K562 (cell line): ENCODE measurements around the gene LONRF2. TPM values are rescaled to one million over a fixed set of nuclear protein-coding genes. Genes with fewer than 3 reads are reported as not detected.

ENCODE experiments used
- E2F3 ChIP-seq: fragments of 250-450 bp; sonication (Bioruptor Pico); IDR thresholded peaks from 2 replicates; pipeline ENCODE4 v1.4.0; 2020; ENCODE audit warnings: mild to moderate bottlenecking
- EHMT2 ChIP-seq: fragments of 450-650 bp; IDR thresholded peaks from 2 replicates; pipeline ENCODE4 v1.6.1; 2018; ENCODE audit warnings: antibody characterized with exemption
- GABPA ChIP-seq: fragments of 200-800 bp; sonication (Bioruptor generic); conservative IDR thresholded peaks from 2 replicates; pipeline ENCODE4 v1.6.1; 2016; ENCODE audit warnings: low read depth, missing genetic modification characterization, missing compliant biosample characterization
- HMG20A ChIP-seq: fragments of 450-650 bp; formaldehyde crosslinking; conservative IDR thresholded peaks from 2 replicates; pipeline ENCODE4 v1.4.0; 2020; ENCODE audit warnings: mild to moderate bottlenecking, mixed read lengths
- HNRNPUL1 ChIP-seq: fragments of 200-400 bp; formaldehyde crosslinking; IDR thresholded peaks from 2 replicates; pipeline ENCODE4 v1.6.1; 2017; ENCODE audit warnings: low read length
- MYBL2 ChIP-seq, 2 experiments: fragments of 450-650 bp in 1 of 2; sonication (generic) in 1 of 2; formaldehyde crosslinking in 1 of 2; IDR thresholded peaks; 2 replicates each; pipeline versions ENCODE4 v1.6.1 to v1.8.1; 2017 to 2022; ENCODE audit warnings: borderline replicate concordance in 1 of 2, inconsistent platforms in 1 of 2, low read depth in 1 of 2, mild to moderate bottlenecking in 1 of 2, missing genetic modification reagents in 1 of 2, moderate library complexity in 1 of 2
- NR3C1 ChIP-seq: sonication (generic); formaldehyde crosslinking; IDR thresholded peaks from 2 replicates; pipeline ENCODE4 v1.8.1; 2022; ENCODE audit warnings: missing genetic modification reagents
- PCBP2 ChIP-seq: fragments of 200-400 bp; formaldehyde crosslinking; IDR thresholded peaks from 2 replicates; pipeline ENCODE4 v1.6.1; 2018; ENCODE audit warnings: low read length, low read depth, mild to moderate bottlenecking, moderate library complexity; ENCODE audit not compliant: poor library complexity, severe bottlenecking
- PHTF2 ChIP-seq: fragments of 250-450 bp; sonication (Bioruptor Pico); IDR thresholded peaks from 2 replicates; pipeline ENCODE4 v1.5.0; 2021; ENCODE audit warnings: mild to moderate bottlenecking
- ZC3H11A ChIP-seq: IDR thresholded peaks from 2 replicates; pipeline ENCODE4 v1.6.1; 2012; ENCODE audit warnings: low read depth, low read length, improper control_type of control experiment
- ZKSCAN3 ChIP-seq: fragments of 250-450 bp; sonication (Bioruptor Pico); IDR thresholded peaks from 2 replicates; pipeline ENCODE4 v1.4.0; 2020
- ZNF707 ChIP-seq: fragments of 250-450 bp; sonication (Bioruptor Pico); conservative IDR thresholded peaks from 2 replicates; pipeline ENCODE4 v1.8.0; 2022; ENCODE audit warnings: inconsistent platforms, mild to moderate bottlenecking, moderate library complexity
- ZNF778 ChIP-seq: fragments of 450-650 bp; formaldehyde crosslinking; IDR thresholded peaks from 2 replicates; pipeline ENCODE4 v1.4.0; 2020; ENCODE audit warnings: mild to moderate bottlenecking, moderate library complexity
- polyA plus RNA-seq, 8 experiments: library from polyadenylated mRNA; depleted of rRNA in 4 of 8; stranded (reverse) in 5 of 8; unstranded in 3 of 8; fragments of >200 nt; fragmentation: Nextera tagmentation in 2 of 8; fragmentation: Illumina TruSeq in 1 of 8; extraction: Ambion mirVana in 2 of 8; extraction: Trizol in 1 of 8; gene quantifications; 2 replicates each; pipeline versions ENCODE4 v1.2.1 to v1.2.3, GENCODE V29; 2011 to 2014; ENCODE audit warnings: inconsistent platforms in 1 of 8, missing spikeins in 1 of 8
- total RNA-seq, 7 experiments: library from RNA; depleted of rRNA in 6 of 7; stranded (reverse); fragments of >200 nt in 6 of 7; fragmentation: Illumina TruSeq in 2 of 7; extraction: Trizol in 2 of 7; gene quantifications; 2 replicates each; pipeline versions ENCODE4 v1.2.1 to v1.2.3, GENCODE V29; 2011 to 2021; ENCODE audit warnings: low replicate concordance in 1 of 7
- TF ChIP-seq, protein P1 (sequence below): fragments of 150-350 bp; IDR thresholded peaks from 2 replicates; pipeline ENCODE4 v1.6.1; 2014; ENCODE audit warnings: low read depth, mild to moderate bottlenecking, low read length, borderline replicate concordance
- TF ChIP-seq, protein P2 (sequence below): fragments of 250-450 bp; sonication (Bioruptor Pico); IDR thresholded peaks from 2 replicates; pipeline ENCODE4 v1.8.0; 2022; ENCODE audit warnings: inconsistent platforms
- TF ChIP-seq, protein P3 (sequence below): sonication (generic); formaldehyde crosslinking; IDR thresholded peaks from 2 replicates; pipeline ENCODE4 v1.8.1; 2023; ENCODE audit warnings: mild to moderate bottlenecking, missing genetic modification reagents
- TF ChIP-seq, protein P4 (sequence below): fragments of 200-800 bp; sonication (Bioruptor generic); IDR thresholded peaks from 2 replicates; pipeline ENCODE4 v1.6.1; 2017; ENCODE audit warnings: missing genetic modification characterization, missing compliant biosample characterization
- TF ChIP-seq, protein P5 (sequence below): IDR thresholded peaks from 2 replicates; pipeline ENCODE4 v1.6.1; 2016; ENCODE audit warnings: missing genetic modification characterization, missing compliant biosample characterization

The LONRF2 gene
- total and polyA plus RNA-seq, 9 of the 15 experiments (the other 6 are each of a cell fraction or from before 2014, with no cell fraction given), result 0.35 to 5.0 (median 2.7) TPM

DNA sequence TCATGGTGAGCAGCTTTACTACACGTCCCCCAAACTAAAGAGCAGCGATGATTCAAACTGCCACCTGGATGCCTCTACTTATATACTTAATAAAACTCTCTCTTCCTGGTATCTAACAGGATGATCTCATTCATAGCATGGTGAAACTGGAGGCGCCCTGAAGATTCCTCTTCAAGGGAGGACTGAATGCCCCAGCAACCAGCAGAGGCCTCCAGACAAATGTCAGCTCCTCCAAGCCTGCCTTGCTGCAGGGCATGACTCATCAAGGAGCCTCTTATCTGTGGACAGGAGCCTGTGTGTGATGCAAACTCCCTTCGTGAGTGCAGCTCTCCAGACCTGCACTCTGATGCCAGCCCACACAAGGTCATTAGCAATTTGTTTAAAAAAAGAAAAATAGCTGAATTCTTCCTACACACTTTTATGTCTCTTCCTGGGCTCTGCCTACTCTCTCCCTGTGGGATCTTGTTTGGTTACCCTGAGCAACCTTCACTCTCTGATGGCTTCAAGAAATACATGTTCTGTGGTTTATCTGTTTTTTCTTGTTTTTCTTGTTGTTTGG, 30.2 kb downstream of the LONRF2 start (continued):
- TF ChIP-seq, protein P1, sequence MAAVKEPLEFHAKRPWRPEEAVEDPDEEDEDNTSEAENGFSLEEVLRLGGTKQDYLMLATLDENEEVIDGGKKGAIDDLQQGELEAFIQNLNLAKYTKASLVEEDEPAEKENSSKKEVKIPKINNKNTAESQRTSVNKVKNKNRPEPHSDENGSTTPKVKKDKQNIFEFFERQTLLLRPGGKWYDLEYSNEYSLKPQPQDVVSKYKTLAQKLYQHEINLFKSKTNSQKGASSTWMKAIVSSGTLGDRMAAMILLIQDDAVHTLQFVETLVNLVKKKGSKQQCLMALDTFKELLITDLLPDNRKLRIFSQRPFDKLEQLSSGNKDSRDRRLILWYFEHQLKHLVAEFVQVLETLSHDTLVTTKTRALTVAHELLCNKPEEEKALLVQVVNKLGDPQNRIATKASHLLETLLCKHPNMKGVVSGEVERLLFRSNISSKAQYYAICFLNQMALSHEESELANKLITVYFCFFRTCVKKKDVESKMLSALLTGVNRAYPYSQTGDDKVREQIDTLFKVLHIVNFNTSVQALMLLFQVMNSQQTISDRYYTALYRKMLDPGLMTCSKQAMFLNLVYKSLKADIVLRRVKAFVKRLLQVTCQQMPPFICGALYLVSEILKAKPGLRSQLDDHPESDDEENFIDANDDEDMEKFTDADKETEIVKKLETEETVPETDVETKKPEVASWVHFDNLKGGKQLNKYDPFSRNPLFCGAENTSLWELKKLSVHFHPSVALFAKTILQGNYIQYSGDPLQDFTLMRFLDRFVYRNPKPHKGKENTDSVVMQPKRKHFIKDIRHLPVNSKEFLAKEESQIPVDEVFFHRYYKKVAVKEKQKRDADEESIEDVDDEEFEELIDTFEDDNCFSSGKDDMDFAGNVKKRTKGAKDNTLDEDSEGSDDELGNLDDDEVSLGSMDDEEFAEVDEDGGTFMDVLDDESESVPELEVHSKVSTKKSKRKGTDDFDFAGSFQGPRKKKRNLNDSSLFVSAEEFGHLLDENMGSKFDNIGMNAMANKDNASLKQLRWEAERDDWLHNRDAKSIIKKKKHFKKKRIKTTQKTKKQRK, result no peak
- TF ChIP-seq, protein P2, sequence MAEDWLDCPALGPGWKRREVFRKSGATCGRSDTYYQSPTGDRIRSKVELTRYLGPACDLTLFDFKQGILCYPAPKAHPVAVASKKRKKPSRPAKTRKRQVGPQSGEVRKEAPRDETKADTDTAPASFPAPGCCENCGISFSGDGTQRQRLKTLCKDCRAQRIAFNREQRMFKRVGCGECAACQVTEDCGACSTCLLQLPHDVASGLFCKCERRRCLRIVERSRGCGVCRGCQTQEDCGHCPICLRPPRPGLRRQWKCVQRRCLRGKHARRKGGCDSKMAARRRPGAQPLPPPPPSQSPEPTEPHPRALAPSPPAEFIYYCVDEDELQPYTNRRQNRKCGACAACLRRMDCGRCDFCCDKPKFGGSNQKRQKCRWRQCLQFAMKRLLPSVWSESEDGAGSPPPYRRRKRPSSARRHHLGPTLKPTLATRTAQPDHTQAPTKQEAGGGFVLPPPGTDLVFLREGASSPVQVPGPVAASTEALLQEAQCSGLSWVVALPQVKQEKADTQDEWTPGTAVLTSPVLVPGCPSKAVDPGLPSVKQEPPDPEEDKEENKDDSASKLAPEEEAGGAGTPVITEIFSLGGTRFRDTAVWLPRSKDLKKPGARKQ, result no peak
- no peak for TF ChIP-seq GABPA
- TF ChIP-seq, protein P3, sequence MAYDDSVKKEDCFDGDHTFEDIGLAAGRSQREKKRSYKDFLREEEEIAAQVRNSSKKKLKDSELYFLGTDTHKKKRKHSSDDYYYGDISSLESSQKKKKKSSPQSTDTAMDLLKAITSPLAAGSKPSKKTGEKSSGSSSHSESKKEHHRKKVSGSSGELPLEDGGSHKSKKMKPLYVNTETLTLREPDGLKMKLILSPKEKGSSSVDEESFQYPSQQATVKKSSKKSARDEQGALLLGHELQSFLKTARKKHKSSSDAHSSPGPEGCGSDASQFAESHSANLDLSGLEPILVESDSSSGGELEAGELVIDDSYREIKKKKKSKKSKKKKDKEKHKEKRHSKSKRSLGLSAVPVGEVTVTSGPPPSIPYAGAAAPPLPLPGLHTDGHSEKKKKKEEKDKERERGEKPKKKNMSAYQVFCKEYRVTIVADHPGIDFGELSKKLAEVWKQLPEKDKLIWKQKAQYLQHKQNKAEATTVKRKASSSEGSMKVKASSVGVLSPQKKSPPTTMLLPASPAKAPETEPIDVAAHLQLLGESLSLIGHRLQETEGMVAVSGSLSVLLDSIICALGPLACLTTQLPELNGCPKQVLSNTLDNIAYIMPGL (CRISPR knock-in tag), result no peak
- TF ChIP-seq, protein P4, sequence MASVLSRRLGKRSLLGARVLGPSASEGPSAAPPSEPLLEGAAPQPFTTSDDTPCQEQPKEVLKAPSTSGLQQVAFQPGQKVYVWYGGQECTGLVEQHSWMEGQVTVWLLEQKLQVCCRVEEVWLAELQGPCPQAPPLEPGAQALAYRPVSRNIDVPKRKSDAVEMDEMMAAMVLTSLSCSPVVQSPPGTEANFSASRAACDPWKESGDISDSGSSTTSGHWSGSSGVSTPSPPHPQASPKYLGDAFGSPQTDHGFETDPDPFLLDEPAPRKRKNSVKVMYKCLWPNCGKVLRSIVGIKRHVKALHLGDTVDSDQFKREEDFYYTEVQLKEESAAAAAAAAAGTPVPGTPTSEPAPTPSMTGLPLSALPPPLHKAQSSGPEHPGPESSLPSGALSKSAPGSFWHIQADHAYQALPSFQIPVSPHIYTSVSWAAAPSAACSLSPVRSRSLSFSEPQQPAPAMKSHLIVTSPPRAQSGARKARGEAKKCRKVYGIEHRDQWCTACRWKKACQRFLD (CRISPR knock-in tag), result peak; percentile 81
- no peak for TF ChIP-seq MYBL2 (IDR thresholded peaks at IDR 0.05; ENCODE audit: low read depth)
- TF ChIP-seq MYBL2 (CRISPR knock-in tag; IDR thresholded peaks at IDR 0.05; ENCODE audit: borderline replicate concordance), result no peak
- no peak for TF ChIP-seq ZNF778 (CRISPR knock-in tag)
- TF ChIP-seq PHTF2 (CRISPR knock-in tag), result no peak
- TF ChIP-seq EHMT2, result peak; percentile 33; the same call in 1 of the 2 replicates
- TF ChIP-seq, protein P5, sequence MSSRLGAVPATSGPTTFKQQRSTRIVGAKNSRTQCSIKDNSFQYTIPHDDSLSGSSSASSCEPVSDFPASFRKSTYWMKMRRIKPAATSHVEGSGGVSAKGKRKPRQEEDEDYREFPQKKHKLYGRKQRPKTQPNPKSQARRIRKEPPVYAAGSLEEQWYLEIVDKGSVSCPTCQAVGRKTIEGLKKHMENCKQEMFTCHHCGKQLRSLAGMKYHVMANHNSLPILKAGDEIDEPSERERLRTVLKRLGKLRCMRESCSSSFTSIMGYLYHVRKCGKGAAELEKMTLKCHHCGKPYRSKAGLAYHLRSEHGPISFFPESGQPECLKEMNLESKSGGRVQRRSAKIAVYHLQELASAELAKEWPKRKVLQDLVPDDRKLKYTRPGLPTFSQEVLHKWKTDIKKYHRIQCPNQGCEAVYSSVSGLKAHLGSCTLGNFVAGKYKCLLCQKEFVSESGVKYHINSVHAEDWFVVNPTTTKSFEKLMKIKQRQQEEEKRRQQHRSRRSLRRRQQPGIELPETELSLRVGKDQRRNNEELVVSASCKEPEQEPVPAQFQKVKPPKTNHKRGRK (tag), result no peak
- TF ChIP-seq ZNF707, result no peak
- TF ChIP-seq PCBP2, result no peak
- no peak for TF ChIP-seq HNRNPUL1
- TF ChIP-seq ZKSCAN3, result no peak
- TF ChIP-seq ZC3H11A, result no peak
- no peak; the same call in 1 of the 2 replicates for TF ChIP-seq E2F3 (CRISPR knock-in tag)
- TF ChIP-seq NR3C1, result no peak
- no peak for TF ChIP-seq HMG20A (CRISPR knock-in tag)
- TF ChIP-seq, all 486 proteins: peak for 151
